ENCODE data around the gene ZCCHC9.
"Not testable (repeated sequence)": the region's sequence is repeated elsewhere in the genome, so short reads cannot be mapped to it uniquely, and the experiment has no call there.

ZCCHC9 gene, protein sequence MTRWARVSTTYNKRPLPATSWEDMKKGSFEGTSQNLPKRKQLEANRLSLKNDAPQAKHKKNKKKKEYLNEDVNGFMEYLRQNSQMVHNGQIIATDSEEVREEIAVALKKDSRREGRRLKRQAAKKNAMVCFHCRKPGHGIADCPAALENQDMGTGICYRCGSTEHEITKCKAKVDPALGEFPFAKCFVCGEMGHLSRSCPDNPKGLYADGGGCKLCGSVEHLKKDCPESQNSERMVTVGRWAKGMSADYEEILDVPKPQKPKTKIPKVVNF
- 19.5 to 27.0 reads per million in 2 donors for total RNA-seq

DNA sequence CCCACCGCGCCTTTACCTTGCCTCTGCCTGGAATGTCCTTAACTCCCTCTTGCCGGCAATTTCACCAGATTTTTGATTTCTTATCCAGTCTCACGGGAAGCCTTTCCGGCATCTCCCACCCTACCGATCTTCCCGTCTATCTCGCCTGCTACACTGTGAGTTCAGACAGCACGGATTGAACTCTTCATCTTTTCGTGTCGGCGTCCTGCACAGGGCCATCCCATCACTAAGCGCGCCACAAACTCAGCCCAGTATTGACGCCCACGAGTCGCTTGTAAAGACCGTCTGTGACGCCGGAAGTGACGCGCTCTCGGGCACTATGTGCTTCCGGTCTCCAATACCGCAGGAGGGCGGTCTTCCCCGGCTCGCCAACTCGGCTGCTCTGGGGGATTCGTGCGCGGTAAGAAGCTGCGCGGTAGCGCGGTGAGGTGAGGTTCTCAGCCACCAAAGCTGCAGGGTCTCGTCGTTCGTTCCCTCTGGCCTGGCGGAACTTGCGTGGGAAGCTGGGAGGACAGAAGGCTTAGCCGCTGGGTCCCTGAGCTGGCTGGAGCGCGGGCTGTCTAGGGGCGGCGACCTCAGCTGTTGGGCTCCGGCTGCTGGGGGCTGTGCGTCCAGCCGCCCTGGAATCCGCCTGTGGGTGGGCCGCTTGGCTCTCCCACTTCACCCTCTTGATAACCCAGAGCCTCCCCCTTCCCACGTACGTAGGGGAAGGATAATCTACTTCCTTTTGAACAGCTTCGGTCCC lies at the start of gene ZCCHC9:
Gene ZCCHC9, plus strand, starts transcription at position 317 of the 745 bp plus-strand sequence. CDS start 3,171 bp downstream, outside the sequence.
- DNase-seq = peak; percentile 89

DNA sequence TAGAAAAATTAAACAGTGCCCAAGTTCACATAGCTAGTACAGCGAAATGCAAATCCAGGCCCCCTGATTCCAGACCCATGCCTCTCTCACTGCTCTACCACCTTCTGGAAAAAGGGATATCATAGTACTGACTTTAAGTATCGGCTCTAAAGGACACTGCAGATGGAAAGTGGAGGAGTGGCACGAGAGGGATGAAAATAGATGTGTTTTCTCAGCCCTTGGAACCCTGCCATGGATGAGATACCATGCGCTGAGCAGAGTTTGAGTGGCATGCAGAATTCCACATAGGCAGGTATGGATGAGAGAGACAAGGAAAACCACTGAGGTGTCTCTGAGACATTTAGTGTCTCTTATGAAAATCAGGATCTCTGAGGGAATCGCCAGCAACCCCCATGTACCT lies 49.5 kb upstream of the ZCCHC9 start:
- DNase-seq = no peak

DNA sequence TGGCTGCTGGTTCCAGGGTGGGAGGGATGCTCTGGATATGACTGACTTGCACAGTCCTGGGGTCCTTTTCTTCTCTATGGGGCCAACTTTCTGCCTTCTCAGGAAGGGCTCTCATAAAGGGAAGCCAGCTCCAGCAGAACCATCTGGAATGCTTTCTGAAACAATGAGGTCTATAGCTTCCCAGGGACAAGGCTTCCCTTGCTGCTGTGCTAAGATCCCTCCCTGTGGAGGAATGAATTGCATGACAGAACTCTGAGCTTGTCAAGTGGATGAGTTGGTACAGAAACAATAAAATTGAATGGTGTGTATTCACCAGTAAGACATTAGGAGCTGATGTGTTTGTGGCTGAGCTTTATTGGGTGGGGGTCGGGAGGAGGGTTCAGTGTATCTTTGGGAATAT lies 48.5 kb upstream of the ZCCHC9 start:
- DNase-seq = no peak

DNA sequence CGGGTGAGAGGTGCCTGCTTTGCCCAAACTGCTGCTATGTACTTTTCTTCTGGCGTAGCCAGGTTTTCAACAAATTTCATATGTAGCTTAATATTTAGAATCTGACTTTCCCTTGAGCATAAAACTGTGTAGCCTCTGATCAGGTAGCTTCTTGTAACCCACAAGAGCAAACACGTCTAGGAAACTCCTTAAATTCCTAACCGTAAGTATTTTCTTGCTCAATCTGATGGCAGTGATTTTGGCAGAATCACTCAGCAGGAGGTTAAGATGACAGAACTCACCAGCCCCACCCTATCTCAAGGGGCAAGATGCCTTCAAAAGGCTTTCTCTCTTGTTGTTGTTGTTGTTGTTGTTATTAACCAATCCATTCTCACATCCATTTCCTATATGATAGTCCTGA lies 47.5 kb upstream of the ZCCHC9 start:
- DNase-seq = no peak

- no peak for DNase-seq
Observed at GRCh38 chr5:81254886-81255559, 46.4 kb upstream of the ZCCHC9 start.

GRCh38 chr5:81256766-81257165 lies 44.6 kb upstream of the ZCCHC9 start:
- no peak for DNase-seq

DNA sequence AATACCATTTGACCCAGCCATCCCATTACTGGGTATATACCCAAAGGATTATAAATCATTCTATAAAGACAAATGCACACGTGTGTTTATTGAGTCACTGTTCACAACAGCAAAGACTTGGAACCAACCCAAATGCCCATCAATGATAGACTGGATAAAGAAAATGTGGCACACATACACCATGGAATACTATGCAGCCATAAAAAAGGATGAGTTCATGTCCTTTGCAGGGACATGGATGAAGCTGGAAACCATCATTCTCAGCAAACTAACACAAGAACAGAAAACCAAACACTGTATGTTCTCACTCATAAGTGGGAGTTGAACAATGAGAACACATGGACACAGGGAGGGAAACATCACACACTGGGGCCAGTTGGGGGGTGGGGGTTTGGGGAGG lies 38.6 kb upstream of the ZCCHC9 start:
- DNase-seq = not testable (repeated sequence)

- no peak for DNase-seq
Observed at GRCh38 chr5:81265101-81265500, 36.3 kb upstream of the ZCCHC9 start.

DNA sequence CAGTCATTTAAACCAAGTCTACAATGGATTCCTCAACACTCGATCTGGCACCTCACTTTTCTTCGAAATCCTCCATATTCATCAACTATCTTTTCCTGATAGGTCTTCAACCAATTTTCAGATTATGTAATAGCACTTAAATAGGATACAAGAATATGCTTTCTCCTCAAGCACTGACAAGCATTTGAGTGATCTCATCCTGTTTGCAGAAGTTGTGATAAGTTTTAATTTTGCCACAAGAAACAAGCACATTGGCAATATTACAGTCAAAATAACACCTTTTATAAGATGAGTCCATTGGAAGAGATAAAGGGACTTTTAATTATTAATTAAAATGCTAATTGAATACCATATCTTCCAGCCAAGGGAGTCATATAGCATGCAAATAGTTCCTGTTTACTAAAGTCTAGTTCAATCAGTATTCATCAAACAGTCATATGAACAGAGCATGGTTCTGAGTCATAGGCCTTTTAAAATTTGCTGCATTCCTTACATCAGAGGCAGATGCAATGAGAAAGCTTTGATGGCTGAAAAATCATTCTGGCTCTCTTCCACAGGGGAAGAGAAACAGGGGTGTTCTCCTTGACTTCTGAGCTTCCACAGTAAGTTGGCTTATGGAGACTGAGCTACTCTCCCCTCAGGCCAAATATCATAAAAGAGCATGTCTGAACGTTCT lies 32.7 kb upstream of the ZCCHC9 start:
- DNase-seq = no peak

- no peak for DNase-seq
Observed at GRCh38 chr5:81269751-81270393, 31.5 kb upstream of the ZCCHC9 start.

DNA sequence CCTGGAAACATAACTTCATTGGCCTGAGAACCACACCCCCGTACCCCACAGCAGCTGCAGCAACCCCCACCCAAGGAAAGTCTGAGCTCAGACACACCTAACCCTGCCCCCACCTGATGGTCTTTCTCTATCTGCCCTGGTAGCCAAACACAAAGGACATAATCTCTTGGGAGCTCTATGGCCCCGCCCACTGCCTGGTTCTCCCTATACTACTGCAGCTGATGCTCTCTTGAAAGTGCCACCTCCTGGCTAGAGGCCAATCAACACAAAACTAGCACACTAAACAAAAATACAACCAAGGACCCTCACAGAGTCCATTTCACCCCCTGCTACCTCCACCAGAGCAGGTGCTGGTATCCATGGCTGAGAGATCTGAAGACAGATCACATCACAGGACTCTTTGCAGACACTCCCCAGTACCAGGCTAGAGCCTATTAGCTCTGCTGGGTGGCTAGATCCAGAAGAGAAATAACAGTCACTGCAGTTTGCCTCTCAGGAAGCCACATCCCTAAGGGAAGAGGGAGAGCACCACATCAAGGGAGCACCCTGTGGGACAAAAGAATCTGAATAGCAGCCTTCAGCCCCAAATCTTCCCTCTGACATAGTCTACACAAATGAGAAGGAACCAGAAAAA lies 30.9 kb upstream of the ZCCHC9 start:
- not testable (repeated sequence) for DNase-seq

DNA sequence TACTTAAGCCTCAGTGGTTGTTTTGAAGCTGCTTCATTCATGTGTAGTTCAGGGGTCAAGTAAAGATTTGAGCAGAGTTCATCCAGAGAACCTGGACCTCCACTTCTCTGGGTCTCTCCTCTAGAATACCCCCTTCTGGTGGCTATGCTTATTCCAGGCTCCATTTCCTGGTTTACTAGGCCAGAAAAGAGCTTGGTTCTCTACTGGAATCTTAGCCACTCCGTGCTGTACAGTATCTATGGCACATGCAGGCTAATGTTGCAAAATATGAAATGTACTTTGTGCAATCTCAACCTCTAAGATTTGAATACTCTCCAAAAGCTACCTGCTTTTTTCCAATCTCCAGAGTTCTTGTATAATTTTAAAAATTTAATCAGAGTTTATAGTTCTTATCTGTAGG lies 17.4 kb upstream of the ZCCHC9 start:
- no peak for DNase-seq

GRCh38 chr5:81286059-81286617 lies 15.2 kb upstream of the ZCCHC9 start:
- no peak for DNase-seq

- DNase-seq = no peak
Observed at GRCh38 chr5:81288021-81288433, 13.4 kb upstream of the ZCCHC9 start.

GRCh38 chr5:81290146-81290545 lies 11.2 kb upstream of the ZCCHC9 start:
- DNase-seq = no peak

- no peak for DNase-seq
Observed at GRCh38 chr5:81292130-81292529, 9.3 kb upstream of the ZCCHC9 start.

DNA sequence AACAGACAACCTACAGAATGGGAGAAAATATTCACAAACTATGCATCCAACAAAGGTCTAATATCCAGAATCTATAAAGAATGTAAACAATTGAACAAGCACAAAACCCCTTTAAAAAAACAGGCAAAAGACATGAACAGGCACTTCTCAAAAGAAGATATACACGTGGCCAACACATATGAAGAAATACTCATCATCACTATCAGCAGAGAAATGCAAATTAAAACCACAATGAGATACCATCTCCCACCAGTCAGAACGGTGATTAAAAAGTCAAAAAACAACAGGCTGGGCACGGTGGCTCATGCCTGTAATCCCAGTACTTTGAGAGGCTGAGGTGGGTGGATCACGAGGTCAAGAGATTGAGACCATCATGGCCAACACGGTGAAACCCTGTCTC lies 7.4 kb upstream of the ZCCHC9 start:
- not testable (repeated sequence) for DNase-seq

DNA sequence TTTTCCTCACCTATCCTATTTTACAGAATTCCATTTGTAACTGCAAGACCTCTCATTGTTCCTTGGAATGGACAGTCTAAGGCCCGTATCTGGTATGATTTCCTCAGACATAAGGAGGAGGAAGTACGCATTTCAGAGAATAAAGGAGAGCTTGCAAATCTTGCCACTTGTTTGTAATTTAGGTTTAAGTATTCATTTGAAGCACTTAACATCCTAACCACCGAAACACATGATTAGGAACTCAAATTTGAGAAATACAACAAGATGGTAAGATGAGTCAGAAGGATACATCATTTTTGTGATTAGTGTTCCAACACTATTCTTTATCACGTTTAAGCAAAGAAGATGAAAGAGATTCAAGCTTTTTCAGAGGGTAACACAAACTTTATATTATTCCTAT lies 3.9 kb upstream of the ZCCHC9 start:
- DNase-seq = no peak

- no peak for DNase-seq
Observed at GRCh38 chr5:81300921-81301270, 491 bp upstream of the ZCCHC9 start.

DNA sequence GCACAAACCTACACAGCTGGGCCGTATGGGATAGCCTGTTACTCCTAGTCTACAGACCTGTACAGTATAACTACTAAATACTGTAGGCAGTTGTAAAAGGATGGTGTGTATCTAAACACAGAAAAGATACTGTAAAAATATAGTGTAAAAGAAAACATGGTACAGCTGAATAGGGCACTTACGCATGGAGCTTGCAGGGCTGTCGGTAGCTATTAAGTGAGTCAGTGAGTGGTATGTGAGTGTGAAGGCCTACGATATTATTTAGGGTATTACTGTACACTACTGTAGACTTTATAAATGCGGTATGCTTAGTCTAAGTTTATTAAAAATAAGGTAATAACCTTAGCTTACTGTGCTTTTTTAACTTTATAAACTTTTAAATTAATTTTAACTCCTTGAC lies 1.2 kb downstream of the ZCCHC9 start:
- DNase-seq = no peak

- no peak for DNase-seq
Observed at GRCh38 chr5:81303563-81303962, 2.2 kb downstream of the ZCCHC9 start.

- no peak for DNase-seq
Observed at GRCh38 chr5:81305785-81306184, 4.4 kb downstream of the ZCCHC9 start.

All from T-helper 9 cell (primary cell).